Measurements from ENCODE around the gene NUP210.
"Not testable (repeated sequence)": the region's sequence is repeated elsewhere in the genome, so short reads cannot be mapped to it uniquely, and the experiment has no call there.

NUP210 gene

DNA sequence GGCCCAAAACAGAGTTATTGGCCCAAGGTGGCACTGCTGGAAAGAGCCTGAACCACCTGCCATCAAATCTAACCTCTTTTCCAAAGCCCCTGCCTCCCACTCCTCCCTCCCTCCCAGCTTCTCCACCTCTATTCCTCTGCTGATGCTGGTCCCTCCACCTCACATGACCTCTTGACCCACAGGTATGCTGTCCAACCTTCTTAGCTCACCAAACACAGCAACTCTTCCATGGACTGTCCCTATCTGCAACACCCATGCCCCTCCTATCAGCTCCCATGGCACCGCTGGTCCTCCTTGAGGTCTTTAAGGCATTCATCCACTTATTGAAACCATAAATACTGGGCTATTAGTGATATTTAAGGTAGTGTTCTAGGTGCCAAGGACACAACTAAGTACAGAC, 12.6 kb downstream of the NUP210 start:
- DNase-seq (ENCODE audit: low read depth in 2 of 3, low spot score in 2 of 3) = no peak

DNA sequence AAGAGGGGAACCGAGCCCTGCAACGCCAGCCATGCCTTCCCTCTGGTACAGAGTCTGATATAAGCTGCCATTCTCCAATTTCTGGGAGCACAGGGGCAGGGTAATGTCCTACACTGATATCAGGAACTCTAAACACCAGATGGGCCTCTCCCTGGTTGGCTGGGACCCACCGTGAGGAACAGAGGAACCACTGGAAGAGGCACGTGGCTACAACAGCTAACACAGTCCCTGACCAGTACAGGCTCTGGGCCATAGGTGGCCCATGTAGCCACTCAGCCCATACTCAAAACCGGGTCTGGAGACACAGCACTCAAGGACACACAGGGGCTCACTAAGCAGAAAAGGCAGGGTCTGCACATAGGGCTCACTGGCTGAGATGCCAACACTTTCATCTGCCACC, 13.9 kb downstream of the NUP210 start:
- DNase-seq (ENCODE audit: low read depth in 2 of 3, low spot score in 2 of 3) = no peak

DNA sequence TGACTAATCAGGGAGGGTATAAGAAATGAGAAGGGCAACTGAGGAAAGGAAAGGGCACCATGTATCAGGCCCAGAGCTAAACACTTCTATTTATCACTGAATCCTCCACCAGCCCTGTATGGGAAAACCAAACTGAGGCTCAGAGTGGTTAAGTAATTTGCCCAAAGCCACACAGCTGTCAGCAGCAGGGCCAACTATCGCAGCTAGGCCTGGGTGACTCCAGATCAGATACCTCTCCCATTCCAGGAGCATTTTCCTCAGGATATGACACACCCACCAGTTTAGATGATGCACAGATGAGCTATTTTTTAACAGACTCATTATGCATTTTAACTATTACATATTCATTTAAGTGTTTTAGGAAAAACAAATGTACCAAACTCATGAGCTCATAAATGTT, 14.5 kb downstream of the NUP210 start:
- DNase-seq (ENCODE audit: low read depth in 2 of 3, low spot score in 2 of 3) = no peak

DNA sequence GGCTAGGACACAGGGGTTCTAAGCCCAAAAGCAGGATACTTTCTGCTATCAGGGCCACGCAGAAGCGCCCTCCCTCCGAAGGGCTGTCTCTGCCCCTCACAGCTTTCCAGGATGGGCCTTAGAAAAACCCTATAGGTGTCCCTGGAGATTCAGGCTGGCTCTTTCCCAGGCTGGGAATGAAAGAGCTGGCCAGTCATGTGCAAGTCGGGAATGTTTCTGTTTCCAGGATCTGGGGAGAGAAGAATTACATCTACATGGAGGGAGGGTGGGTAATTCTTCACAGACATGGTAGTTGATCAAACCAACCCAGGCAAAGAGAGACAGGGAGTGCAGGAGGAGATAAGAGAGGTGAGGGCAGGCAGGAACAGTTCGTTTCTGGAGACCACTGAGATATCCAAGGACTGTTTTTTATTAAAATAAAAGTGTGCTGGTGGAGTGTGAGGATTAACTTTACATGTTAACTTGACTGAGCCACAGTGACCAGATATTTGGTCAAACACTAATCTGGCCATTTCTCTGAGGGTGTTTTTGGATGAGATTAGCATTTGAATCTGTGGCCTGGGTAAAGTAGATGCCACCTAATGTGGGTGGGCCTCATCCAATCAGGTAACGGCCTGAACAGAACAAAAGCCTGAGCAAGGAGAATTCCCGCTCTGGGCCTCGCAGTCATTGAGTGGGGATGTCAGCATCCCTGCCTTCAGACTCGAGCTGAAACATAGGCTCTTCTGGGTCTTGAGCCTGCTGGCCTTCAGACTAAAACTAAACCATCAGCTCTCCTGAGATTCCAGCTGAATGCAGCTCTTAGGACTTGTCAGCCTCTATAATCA, 15.3 kb downstream of the NUP210 start:
- no peak for DNase-seq (ENCODE audit: low read depth in 2 of 3, low spot score in 2 of 3)

- DNase-seq (ENCODE audit: low read depth in 2 of 3, low spot score in 2 of 3) = no peak
These were observed 16.3 kb downstream of the NUP210 start for GRCh38 chr3:13403847-13404246.

GRCh38 chr3:13403213-13403819, 16.8 kb downstream of the NUP210 start:
- no peak for DNase-seq (ENCODE audit: low read depth in 2 of 3, low spot score in 2 of 3)

GRCh38 chr3:13401149-13401548, 19.0 kb downstream of the NUP210 start:
- no peak for DNase-seq (ENCODE audit: low read depth in 2 of 3, low spot score in 2 of 3)

DNA sequence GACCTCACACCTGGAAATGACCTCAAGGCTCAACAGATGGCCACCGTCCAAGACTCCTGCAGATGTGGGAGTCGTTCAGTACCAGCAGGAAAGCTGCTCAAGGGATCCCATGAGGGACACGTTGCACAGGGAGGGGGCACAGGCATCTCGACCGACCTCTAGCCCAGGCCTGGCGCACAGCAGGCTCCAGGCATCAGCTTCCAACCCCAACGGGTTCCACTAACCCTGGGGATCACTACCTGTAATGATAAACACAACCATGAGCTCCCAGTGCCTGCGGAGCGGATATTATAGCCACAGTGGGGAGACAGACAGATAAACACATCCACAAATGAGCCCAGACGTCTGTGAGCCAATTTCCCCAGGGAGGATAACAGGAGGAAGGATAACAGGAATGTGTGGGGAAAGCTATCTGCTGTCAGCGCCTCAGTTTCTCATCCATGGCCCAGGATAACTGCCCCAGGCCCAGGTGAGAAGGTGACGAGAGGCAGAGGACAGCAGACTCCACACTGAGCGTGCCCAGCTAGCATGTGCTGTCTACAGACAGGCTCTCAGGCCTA, 19.9 kb downstream of the NUP210 start:
- no peak for DNase-seq (ENCODE audit: low read depth in 2 of 3, low spot score in 2 of 3)

GRCh38 chr3:13399603-13400002, 20.5 kb downstream of the NUP210 start:
- DNase-seq (ENCODE audit: low read depth in 2 of 3, low spot score in 2 of 3) = no peak

- DNase-seq (ENCODE audit: low read depth in 2 of 3, low spot score in 2 of 3) = no peak
These were observed 22.8 kb downstream of the NUP210 start for GRCh38 chr3:13397316-13397715.

DNA sequence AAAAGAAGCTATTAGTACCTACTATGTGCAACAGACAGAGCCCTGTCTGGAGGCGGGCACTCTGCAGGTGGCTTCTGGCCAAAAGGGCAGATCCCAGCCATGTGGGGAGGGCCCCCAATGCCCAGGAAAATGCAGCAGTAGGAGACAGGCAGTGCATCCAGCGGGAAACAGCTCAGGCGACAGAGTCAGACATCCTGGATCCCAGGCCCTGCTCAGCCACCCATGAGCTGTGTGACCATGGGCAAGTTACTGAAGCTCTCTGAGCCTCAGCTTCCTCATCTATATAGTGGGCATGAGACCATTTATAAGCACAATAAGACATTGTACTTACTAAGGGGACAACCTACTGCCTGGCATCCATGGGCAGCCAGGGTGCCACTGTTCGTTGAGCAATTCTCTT, 25.8 kb downstream of the NUP210 start:
- no peak for DNase-seq (ENCODE audit: low read depth in 2 of 3, low spot score in 2 of 3)

DNA sequence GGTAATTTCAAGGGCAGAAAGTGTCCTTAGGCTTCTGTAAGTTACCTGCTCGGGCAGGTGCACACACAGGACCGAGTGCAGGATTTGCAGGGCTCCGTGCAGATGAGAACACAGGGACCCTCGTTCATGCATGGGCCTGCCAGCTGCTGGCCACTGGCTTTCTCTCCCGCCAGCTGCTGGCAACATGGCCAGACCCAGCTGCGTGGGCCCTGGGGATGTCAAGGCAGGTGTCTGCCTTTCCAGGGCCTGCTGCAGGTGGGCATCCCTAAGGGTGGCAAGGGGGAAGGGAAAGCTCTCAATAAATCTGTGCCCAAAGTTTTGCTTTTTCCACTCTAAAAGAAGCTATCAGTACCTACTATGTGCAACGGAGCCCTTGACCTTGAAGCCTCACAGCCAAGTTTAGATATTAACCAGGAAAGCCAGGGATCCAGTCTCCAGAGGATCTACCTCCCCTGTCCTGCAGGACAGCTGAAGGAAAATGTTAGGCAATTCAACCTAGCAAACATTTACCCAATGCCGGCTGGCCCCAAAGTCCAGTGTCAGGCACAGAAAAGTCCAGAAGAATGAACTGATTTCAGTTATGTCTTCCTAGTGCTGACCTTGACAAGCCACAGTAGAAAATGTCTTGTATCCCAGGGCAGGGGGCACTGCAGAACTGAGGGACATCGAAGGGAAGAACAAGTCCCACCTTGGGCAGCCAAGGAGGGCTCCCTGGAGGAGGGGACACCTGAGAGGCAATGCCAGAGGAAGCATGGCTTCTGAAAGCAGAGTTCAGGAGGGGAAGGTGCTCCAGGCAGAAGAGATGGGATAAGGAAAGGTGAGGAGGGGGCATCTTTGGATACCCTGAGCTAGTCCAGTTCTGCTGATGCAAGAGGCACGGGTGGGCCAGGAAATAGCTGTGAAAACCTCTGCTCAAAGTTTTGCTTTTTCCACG, 26.4 kb downstream of the NUP210 start:
- DNase-seq (ENCODE audit: low read depth in 2 of 3, low spot score in 2 of 3) = no peak

- DNase-seq (ENCODE audit: low read depth in 2 of 3, low spot score in 2 of 3) = no peak
These were observed 28.8 kb downstream of the NUP210 start for GRCh38 chr3:13391308-13391707.

DNA sequence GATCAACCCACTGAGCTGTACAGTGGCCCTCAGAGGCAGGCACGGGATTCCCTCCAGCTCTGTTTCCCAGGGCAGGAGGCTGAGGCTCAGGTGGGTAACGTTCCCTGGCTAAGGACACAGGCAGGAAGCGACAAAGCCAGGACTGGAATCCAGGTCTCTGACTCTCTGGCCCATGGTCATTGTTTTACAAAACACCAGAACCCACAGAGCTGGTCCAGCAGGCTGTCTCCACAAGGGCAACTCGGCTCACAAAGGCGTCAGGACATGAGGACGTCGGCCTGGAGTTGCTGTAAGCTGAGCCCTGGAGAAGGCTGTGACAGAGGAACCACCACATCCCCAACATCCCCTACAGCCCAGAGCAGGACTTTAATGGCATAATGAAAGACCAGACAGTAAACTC, 30.7 kb downstream of the NUP210 start:
- no peak for DNase-seq (ENCODE audit: low read depth in 2 of 3, low spot score in 2 of 3)

DNA sequence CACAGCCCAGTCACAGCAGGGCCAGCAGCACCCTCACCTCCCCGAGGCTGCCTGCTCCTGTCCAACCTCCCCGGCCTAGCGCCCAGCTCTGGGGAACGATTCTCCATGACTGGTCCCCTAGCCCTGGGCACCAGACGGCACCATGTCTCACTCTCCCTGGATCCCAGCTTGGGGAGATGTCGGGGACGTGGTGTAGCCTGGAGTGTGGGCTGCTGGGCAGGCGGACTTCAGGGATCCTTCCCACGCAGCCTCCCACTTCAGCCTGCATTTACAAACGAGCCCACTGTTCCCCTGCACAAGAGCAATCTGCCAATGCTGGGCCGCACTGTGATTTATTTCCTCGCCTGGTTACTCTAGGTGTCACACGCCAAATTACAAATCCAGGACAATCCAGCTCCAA, 31.3 kb downstream of the NUP210 start:
- DNase-seq (ENCODE audit: low read depth in 2 of 3, low spot score in 2 of 3) = no peak

DNA sequence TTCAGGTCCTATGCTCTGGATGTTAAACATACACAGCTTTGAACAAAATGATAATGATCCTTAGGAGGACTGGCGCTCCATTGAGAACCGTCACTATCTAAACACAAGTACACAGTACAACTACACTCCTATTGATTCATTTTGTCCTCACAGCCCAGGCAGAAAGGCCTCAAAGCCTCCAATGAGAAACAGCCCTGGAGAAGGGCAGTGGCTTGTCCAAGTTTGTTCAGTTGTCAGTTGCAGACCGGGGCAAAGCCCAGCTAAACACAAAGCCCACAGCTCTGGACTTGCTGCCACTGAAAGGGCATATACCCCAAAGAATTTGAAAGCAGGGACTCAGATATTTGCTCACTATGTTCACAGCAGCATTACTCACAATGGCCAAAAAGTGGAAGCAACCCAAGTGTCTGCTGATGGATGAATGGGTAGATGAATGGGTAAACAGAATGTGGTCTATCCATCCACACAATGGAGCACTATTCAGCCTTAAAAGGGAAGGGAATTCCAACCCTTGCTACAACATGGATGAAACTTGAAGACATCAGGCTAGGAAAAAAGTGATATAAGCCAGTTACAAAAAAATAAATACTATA, 34.7 kb downstream of the NUP210 start:
- no peak for DNase-seq (ENCODE audit: low read depth in 2 of 3, low spot score in 2 of 3)

- DNase-seq (ENCODE audit: low read depth in 2 of 3, low spot score in 2 of 3) = no peak
These were observed 39.2 kb downstream of the NUP210 start for GRCh38 chr3:13380971-13381370.

GRCh38 chr3:13379201-13379830, 40.8 kb downstream of the NUP210 start:
- no peak for DNase-seq (ENCODE audit: low read depth in 2 of 3, low spot score in 2 of 3)

- no peak for DNase-seq (ENCODE audit: low read depth in 2 of 3, low spot score in 2 of 3)
These were observed 42.0 kb downstream of the NUP210 start for GRCh38 chr3:13378155-13378554.

GRCh38 chr3:13377741-13378140, 42.4 kb downstream of the NUP210 start:
- not testable (repeated sequence) for DNase-seq (ENCODE audit: low read depth in 2 of 3, low spot score in 2 of 3)

GRCh38 chr3:13377021-13377420, 43.1 kb downstream of the NUP210 start:
- DNase-seq (ENCODE audit: low read depth in 2 of 3, low spot score in 2 of 3) = no peak
